Large intestine (tissue), 3 donors: ENCODE measurements around the gene ZMYND11. TPM values are rescaled to one million over a fixed set of nuclear protein-coding genes. Genes with fewer than 3 reads are reported as not detected.
A peak's percentile ranks its signal among the peaks of the same experiment; 100 is the strongest.

Experiments
- DNase-seq, 2 donors: peaks; one replicate each; pipeline versions ENCODE4 v3.0.0 to v3.0.0-alpha.2; 2013
- H3K27ac ChIP-seq: one replicate; pipeline ENCODE4 v1.5.1; 2013; ENCODE audit warnings: low read length
- H3K27me3 ChIP-seq: 2 replicates; pipeline ENCODE4 v1.6.1; 2013; ENCODE audit warnings: low read length; ENCODE audit not compliant: control insufficient read depth, insufficient read depth
- H3K36me3 ChIP-seq: 2 replicates; pipeline ENCODE4 v1.6.1; 2013; ENCODE audit warnings: low read length; ENCODE audit not compliant: control insufficient read depth, insufficient read depth
- H3K4me1 ChIP-seq: one replicate; pipeline ENCODE4 v1.6.1; 2013; ENCODE audit warnings: low read length; ENCODE audit not compliant: control insufficient read depth, insufficient read depth
- H3K4me3 ChIP-seq: one replicate; pipeline ENCODE4 v1.5.1; 2013; ENCODE audit warnings: low read length
- H3K9me3 ChIP-seq: one replicate; pipeline ENCODE4 v1.6.1; 2013; ENCODE audit warnings: mild to moderate bottlenecking, low read depth, low read length, moderate library complexity; ENCODE audit not compliant: control insufficient read depth
- WGBS: methylation state at CpG from one replicate; pipeline ENCODE4 v1.1.5; 2013; ENCODE audit warnings: low lambda C conversion rate; ENCODE audit not compliant: insufficient coverage; 5-methylcytosine and 5-hydroxymethylcytosine counted together
- polyA plus RNA-seq: library from polyadenylated mRNA; unstranded; fragments of 120-200 nt; gene quantifications from one replicate; pipeline ENCODE4 v1.2.1, GENCODE V29; 2013

The ZMYND11 gene
- polyA plus RNA-seq, 1 donor: 69.8 TPM

DNA sequence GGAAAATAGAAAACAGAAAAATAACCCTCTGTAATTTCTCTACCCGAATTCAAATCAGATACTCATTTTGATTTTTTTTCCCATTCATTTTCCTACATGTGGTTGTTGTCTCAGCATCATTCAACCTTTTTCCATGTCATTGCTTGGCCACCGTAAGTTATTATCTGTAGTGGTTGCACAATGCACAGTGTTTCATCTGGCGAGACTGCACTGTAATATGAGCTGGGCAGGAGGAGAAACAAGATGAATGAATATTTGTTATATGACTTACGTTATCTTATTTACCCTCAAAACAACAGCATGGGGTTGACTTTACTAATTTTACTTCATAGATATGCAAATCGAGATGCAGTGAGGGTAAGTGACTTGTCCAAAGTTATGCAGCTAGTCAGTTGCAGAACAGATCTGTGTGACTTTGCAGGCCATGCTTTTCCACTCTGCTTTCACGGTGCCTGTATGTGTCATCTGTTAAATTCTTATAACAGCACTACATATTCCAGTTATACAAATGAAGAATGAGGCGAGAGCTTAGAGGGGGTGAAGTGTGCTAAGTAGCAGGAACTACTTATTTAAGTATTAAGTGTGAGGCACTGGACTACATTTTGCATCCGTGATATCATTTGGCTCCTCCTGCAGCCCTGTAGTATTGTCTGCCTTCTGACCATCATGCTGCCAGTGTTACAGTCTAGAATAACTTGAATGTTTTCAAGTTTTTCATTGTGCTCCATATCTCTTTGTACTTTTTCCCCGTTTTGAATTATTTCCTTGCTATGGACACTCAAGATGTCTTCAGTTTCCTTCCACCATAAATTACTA lies 56.7 kb downstream of the ZMYND11 start:
- no peaks in the 10 kb centered on the region for H3K9me3 ChIP-seq
- no peak overlapping the region for H3K4me3 ChIP-seq
- no peaks in the 10 kb centered on the region for H3K4me1 ChIP-seq
- H3K36me3 ChIP-seq: peaks cover 4% of the 10 kb centered on the region
- no peak for DNase-seq
- H3K27me3 ChIP-seq: no peaks in the 10 kb centered on the region
- 85% methylated on average over 3 of the region's 9 CpGs for WGBS
- no peak overlapping the region for H3K27ac ChIP-seq

DNA sequence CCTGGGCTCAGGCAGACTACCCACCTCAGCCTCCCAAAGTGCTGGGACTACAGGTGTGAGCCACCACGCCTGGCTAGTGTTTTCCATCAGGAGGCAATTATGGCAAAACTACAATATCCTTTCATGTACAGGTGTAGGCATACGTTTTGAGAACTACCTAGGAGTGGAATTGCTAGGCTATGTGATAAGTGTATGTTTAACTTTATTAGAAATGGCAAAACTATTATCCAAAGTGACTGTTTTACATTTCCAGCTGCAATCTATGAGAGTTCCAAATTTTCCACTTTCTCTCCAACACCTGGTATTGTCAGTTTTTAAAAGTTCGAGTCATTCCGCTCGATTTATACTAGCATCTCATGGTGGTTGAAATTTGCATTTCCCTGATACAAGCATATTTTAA lies 59.0 kb downstream of the ZMYND11 start:
- Histone ChIP-seq H3K27ac (no peak overlapping the region), H3K9me3 (no peaks in the 10 kb centered on the region), H3K4me3 (no peak overlapping the region), H3K36me3 (no peaks in the 10 kb centered on the region), H3K4me1 (no peaks in the 10 kb centered on the region), H3K27me3 (no peaks in the 10 kb centered on the region)
- DNase-seq: no peak
- WGBS: 100% methylated on average over 4 of the region's 5 CpGs

DNA sequence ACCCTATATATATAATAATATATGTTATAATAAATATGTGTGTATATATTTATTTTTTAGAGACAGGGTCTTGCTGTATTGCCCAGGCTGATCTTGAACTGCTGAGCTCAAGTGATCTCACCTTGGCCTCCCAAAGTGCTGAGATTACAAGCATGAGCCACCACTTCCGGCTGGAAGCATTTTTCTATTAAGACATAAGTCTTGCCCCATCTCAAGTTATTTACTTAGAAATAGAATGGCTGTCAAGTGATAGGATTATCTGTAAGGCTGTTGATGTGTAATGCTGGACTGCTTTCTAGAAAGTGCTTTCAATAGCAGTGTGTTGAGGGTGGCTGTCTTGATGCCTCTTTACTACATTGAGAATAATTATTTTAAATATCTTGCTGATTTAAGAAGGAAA lies 65.2 kb downstream of the ZMYND11 start:
- Histone ChIP-seq H3K27me3 (no peaks in the 10 kb centered on the region), H3K36me3 (no peaks in the 10 kb centered on the region), H3K4me1 (no peaks in the 10 kb centered on the region), H3K9me3 (no peaks in the 10 kb centered on the region), H3K27ac (no peak overlapping the region), H3K4me3 (no peak overlapping the region)
- DNase-seq: peak in 1 of 2 donors; percentile 31
- no CpG with 5 or more reads among the region's 1 CpG for WGBS

DNA sequence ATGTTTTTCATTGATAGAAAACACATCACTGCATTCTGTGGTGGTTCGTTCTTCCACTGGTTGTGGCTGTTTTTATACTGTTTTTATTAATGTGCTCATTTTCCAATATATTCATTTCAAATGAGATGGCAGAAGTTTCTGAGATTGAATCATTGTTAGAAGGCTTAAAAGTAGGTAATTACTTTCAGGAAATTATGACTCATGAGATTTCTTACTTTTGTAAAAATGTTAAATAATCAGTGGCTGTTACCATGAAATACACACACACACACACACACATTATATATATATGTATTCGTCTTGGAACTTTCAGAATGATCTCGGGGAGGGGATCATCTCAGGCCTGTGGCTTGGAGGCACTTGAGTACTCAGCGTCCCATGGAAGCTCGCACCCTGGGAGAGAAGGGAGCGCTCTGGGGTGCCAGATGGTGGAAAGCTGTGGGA lies 66.1 kb downstream of the ZMYND11 start:
- WGBS: 100% methylated on average over 4 of the region's 6 CpGs
- no peak overlapping the region for H3K4me3 ChIP-seq

DNA sequence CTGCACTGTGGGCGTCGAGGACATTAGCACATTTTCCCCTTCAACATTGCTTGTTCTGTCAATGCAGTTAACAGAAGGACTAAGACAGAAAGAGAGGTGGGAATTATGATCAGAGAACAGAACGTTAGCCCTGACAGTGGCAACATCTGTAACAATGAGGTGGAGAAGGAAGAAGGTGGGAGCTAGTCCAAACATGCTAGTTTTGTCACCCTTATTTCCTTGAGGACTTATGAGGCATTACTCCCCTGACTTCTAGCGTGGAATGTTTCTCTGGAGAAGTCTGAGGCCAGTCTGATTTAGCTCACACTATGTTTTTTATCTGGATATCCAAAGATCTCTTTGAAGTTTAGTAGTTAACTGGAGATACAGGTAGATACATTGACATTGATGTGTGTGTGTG lies 73.4 kb downstream of the ZMYND11 start:
- no peaks in the 10 kb centered on the region for H3K4me1 ChIP-seq
- no peak for DNase-seq
- WGBS: 80% methylated on average over 1 of the region's 4 CpGs
- no peak overlapping the region for H3K4me3 ChIP-seq
- H3K27ac ChIP-seq: no peak overlapping the region
- no peaks in the 10 kb centered on the region for H3K27me3 ChIP-seq
- H3K36me3 ChIP-seq: peaks cover 5% of the 10 kb centered on the region
- no peaks in the 10 kb centered on the region for H3K9me3 ChIP-seq

More for the DNA sequence above, 66.1 kb downstream of the ZMYND11 start:
- Histone ChIP-seq H3K9me3 (no peaks in the 10 kb centered on the region), H3K36me3 (no peaks in the 10 kb centered on the region), H3K27me3 (no peaks in the 10 kb centered on the region), H3K27ac (no peak overlapping the region), H3K4me1 (no peaks in the 10 kb centered on the region)
- no peak for DNase-seq

DNA sequence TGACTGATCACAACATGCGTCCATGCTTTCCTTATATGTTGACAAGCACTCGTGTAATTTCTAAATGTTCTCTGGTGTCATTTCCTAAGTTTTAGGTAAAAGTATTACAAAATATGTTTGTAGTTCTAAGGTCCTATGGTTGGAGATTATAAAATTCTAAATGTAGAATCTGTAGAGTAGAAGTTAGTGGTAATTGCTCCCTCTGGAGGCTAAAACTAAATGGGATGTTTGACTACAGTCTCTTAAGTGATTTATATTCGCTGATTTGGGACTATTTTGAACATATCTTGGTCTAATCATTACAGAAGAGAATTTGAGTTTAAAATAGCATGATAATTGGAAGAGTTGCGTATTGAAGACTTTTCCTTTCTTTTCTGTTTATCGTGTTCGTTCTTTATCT lies 74.1 kb downstream of the ZMYND11 start:
- Histone ChIP-seq H3K4me3 (no peak overlapping the region), H3K36me3 (peaks cover 5% of the 10 kb centered on the region), H3K4me1 (no peaks in the 10 kb centered on the region), H3K27me3 (no peaks in the 10 kb centered on the region), H3K27ac (no peak overlapping the region), H3K9me3 (no peaks in the 10 kb centered on the region)
- DNase-seq: no peak
- 89% methylated on average over 4 of the region's 6 CpGs for WGBS

DNA sequence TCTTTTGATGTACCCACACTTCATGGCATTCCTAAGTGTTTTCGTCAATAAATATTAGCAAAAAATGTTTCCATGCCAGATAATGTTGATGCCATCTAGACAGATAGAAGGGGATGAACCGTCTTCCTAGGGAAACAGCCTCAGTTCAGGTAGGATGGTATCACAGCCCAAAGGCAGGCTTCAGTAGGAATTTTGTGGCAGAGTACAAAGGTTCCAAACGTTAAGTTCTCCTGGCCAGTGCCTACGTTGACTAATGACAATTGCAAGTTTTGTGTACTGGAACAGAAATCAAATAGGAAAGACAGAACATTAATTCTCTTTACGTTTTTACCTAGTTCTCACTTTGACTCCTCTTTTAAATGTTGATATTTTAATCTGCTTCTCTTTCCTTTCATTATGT lies 75.0 kb downstream of the ZMYND11 start:
- Histone ChIP-seq H3K27me3 (no peaks in the 10 kb centered on the region), H3K36me3 (peaks cover 5% of the 10 kb centered on the region), H3K4me1 (no peaks in the 10 kb centered on the region), H3K27ac (no peak overlapping the region), H3K9me3 (no peaks in the 10 kb centered on the region), H3K4me3 (no peak overlapping the region)
- 100% methylated on average over 1 of the region's 5 CpGs for WGBS
- no peak for DNase-seq

DNA sequence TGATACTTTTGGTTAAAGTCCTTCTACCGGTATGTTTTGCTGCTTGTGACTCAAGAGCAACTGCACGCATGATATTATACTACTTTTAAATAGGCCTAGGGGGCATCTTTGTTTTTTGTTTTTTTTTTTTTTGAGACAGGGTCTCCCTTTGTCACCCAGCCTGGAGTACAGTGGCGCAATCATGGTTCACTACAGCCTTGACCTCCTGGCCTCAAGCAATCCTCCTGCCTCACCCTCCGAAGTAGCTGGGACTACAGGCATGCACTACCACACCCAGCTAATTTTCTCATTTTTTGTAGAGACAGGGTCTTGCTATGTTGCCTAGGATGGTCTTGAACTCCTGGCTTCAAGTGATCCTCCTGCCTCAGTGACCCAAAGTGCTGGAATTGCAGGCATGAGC lies 80.2 kb downstream of the ZMYND11 start:
- WGBS: no CpG with 5 or more reads among the region's 4 CpGs
- H3K4me1 ChIP-seq: no peaks in the 10 kb centered on the region
- H3K27ac ChIP-seq: no peak overlapping the region
- no peak for DNase-seq
- H3K27me3 ChIP-seq: no peaks in the 10 kb centered on the region
- H3K4me3 ChIP-seq: no peak overlapping the region
- no peaks in the 10 kb centered on the region for H3K9me3 ChIP-seq
- H3K36me3 ChIP-seq: peaks cover 3% of the 10 kb centered on the region

DNA sequence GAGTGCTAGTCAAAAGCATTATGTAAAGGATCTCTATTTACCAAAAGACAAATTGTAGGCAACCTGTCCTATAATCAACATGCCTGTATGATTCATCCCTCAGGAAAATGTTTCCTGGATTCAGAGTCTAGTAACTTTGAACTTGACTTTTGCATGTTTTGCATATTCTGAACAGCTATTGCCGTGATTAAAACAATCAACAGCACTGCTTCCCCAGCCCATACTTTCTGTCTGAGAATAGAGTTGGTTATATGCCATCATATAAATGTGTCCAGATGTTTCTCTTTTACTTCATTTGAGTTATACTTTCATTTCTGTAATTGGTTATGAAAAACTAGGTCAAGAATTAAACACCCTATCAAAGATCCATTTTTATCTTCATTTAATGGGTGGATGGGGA lies 83.5 kb downstream of the ZMYND11 start:
- no peaks in the 10 kb centered on the region for H3K27me3 ChIP-seq
- H3K4me3 ChIP-seq: no peak overlapping the region
- no peaks in the 10 kb centered on the region for H3K4me1 ChIP-seq
- H3K36me3 ChIP-seq: peaks cover 3% of the 10 kb centered on the region
- DNase-seq: no peak
- H3K9me3 ChIP-seq: no peaks in the 10 kb centered on the region
- H3K27ac ChIP-seq: no peak overlapping the region
- no CpG with 5 or more reads among the region's 1 CpG for WGBS

DNA sequence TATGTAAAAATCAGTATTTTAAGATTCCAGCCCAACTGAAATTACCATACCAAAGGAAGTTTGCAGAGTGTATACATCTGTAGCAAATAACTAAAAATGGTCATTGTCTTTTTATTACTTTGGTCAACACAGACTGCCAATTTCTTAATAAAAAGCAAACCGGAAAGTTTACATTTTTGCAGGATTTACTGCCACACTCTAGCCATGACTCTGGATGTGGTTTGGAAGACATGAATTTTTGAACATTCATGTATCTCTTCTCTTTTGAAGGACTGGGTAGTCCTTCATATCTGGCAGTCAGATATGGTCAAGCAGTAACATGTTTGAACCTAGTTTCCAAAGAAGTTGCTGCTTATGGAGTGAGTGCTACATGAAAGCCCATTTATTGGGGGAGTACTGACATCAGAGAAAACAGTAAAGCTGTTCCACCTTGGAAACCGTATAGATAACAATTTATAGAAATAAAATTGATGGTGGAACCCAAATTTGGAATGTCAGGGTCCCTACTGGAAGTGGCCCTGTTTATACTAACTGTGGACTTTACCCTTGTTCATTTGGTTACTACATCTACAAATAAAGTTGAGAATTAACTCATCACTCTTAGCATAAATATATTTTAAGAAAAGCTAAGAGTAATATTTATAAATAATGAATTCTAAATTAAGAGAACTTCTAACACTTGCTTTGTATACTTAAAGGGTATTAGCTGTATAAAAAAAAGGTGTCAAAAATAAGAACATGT lies 84.6 kb downstream of the ZMYND11 start:
- Histone ChIP-seq H3K4me1 (no peaks in the 10 kb centered on the region), H3K4me3 (no peak overlapping the region), H3K36me3 (peaks cover 3% of the 10 kb centered on the region), H3K27ac (no peak overlapping the region), H3K9me3 (no peaks in the 10 kb centered on the region), H3K27me3 (no peaks in the 10 kb centered on the region)
- WGBS: 100% methylated on average over 1 of the region's 2 CpGs
- no peak for DNase-seq
